ENCODE data around the gene FNDC3B.
"Not testable (repeated sequence)": the region's sequence is repeated elsewhere in the genome, so short reads cannot be mapped to it uniquely, and the experiment has no call there.

Gene FNDC3B

GRCh38 chr3:172039436-172040077, at the start of gene FNDC3B:
TSS of gene FNDC3B (plus strand) at chr3:172039578. CDS start at chr3:172112480, 72,902 bp downstream.
- in situ Hi-C loops (cut with HindIII; ENCODE audit: low sequenced_read_pairs) = no loop called here

DNA sequence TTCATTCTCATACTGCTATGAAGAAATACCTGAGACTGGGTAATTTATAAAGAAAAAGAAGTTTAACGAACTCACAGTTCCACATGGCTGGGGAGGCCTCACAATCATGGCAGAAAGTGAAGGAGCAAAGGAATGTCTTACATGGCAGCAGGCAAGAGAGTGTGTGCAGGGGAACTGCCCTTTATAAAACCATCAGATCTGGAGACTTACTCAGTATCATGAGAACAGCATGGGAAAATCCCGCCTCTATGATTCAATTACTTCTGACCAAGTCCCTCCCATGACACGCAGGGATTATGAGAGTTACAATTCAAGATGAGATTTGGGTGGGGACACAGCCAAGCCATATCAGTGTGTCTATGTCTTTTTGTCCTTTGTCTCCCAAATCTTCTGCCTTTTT, 49.1 kb upstream of the FNDC3B start:
- in situ Hi-C loops (cut with HindIII; ENCODE audit: low sequenced_read_pairs) = not testable (repeated sequence)

DNA sequence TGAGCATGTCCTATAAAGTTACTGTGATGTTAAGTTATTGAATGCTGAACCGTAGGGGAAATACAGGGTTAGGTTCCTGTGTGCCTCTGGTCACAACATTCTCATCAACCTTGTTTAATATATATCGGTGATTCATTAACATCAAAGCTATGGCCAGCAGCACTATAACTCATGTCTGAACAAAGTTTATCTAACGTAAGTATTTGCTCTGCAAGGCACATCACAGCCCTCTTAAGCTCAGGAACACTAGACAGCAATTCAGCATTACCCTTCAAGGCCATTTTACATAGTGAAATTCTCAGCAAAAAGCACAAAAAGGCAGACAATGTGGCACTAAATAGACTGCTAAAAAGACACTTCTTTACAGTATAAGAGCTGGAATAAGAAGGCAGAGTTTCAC, 48.2 kb upstream of the FNDC3B start:
- in situ Hi-C loops (cut with HindIII; ENCODE audit: low sequenced_read_pairs) = no loop called here

DNA sequence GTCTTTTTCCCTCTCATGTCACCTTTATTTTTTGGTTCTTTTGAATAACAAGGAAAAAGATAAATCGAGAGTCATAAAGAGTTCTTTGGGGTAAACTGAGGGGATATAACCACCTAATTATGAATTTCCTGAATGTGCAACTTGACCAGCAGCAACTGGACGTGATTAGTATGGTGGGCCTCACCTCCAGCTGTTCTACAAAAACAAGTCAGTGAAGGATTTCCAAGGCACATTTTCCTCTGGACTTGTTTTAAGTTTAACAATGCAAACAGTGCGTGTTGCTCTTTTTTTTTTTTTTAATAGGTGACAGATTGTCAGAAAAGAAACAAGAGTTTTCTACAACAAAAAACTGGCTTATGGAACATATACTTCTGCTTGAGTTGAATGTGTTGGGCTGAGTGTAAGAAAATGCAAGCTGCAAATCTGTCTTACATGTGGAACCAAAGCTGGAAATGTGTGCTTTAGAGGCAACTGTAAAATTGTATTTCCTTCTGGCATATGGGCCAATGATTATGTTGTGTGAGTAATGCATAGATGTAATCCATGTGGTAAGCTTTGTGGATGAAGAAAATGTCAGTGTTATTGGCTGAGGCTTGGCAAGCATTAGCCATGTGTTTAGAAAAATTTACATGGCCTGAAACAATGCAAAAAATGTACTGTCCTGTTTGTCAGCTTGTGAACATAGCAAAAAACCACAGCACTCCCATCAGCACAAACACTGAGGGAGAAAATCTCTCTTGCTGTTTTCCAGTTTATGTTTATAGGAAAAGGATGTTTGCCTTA, 44.5 kb upstream of the FNDC3B start:
- in situ Hi-C loops (cut with HindIII; ENCODE audit: low sequenced_read_pairs) = no loop called here

GRCh38 chr3:171995486-171995885, 43.9 kb upstream of the FNDC3B start:
- in situ Hi-C loops (cut with HindIII; ENCODE audit: low sequenced_read_pairs) = no loop called here

- in situ Hi-C loops (cut with HindIII; ENCODE audit: low sequenced_read_pairs) = no loop called here
These were observed 43.1 kb upstream of the FNDC3B start for GRCh38 chr3:171996178-171996817.

DNA sequence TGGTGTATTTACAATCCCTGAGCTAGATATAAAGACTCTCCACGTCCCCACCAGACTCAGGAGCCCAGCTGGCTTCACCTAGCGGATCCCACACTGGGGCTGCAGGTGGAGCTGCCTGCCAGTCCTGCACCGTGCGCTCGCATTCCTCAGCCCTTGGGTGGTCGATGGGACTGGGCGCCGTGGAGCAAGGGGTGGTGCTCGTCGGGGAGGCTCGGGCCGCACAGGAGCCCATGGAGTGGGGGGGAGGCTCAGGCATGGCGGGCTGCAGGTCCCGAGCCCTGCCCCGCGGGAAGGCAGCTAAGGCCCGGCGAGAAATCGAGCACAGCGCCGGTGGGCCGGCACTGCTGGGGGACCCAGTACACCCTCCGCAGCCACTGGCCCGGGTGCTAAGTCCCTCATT, 40.6 kb upstream of the FNDC3B start:
- in situ Hi-C loops (cut with HindIII; ENCODE audit: low sequenced_read_pairs) = not testable (repeated sequence)

DNA sequence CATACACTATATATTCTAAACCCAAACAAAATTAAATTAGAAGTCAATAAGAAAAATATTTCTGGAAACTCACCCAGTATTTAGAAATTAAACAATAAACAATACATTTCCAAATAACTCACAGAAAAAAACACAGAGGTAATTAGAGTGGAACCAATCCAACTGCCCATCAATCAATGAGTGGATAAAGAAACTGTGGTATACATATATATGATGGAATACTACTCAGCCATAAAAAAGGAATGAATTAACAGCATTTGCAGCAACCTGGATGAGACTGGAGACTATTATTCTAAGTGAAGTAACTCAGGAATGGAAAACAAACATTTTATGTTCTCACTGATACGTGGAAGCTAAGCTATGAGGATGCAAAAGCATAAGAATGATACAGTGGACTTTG, 37.8 kb upstream of the FNDC3B start:
- in situ Hi-C loops (cut with HindIII; ENCODE audit: low sequenced_read_pairs) = not testable (repeated sequence)

DNA sequence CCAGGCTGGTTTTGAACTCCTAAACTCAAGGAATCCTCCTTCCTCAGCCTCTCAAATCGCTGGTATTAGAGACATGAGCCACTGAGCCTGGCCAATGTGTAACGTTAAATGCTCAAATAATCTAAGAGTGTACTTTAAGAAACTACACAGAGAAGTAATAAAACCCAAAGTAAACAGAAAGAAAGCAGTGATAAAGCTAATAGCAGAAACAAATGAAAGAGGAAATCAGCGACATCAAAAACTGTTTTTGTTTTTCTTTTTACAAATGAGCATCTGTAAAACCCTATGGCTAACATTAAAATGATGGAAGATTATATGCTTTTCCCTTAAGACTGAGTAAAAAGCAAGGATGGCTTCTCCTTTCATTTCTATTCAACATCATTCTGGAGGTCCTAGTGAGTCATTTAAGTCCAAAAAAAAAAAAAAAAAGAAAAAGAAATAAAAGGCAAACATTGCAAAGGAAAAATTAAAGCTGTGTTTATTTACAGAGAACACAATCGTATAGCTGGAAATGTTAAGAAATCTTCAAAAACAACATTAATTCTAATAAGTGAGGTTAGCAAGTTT, 36.8 kb upstream of the FNDC3B start:
- in situ Hi-C loops (cut with HindIII; ENCODE audit: low sequenced_read_pairs) = no loop called here

DNA sequence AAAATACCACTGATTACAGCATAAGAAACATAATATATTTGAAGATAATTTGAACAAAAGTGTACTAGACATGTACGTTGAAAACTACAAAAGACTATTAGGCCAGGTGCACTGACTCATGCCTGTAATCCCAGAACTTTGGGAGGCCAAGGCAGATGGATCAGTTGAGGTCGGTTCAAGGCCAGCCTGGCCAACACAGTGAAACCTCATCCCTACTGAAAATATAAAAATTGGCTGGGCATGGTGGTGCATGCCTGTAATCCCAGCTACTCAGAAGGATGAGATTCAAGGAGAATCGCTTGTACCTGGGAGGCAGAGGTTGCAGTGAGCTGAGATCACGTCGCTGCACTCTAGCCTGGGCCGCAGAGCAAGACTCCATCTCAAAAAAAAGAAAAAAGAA, 36.2 kb upstream of the FNDC3B start:
- in situ Hi-C loops (cut with HindIII; ENCODE audit: low sequenced_read_pairs) = no loop called here

DNA sequence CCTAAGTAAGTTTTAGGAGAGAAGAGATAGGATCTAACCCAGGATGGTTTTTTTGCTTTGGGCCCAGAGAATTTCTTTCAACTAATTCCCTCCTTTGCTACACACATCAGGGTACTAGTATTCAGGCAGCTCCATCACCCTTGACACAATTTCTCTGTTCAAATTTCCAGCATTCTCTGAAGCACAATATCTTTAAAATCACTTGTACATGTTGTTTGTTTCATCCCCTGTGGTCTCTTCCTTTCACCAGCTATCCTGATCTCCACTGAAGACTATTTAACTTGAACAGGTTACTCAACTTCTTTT, 32.4 kb upstream of the FNDC3B start:
- in situ Hi-C loops (cut with HindIII; ENCODE audit: low sequenced_read_pairs) = no loop called here

- in situ Hi-C loops (cut with HindIII; ENCODE audit: low sequenced_read_pairs) = no loop called here
These were observed 29.6 kb upstream of the FNDC3B start for GRCh38 chr3:172009803-172010202.

DNA sequence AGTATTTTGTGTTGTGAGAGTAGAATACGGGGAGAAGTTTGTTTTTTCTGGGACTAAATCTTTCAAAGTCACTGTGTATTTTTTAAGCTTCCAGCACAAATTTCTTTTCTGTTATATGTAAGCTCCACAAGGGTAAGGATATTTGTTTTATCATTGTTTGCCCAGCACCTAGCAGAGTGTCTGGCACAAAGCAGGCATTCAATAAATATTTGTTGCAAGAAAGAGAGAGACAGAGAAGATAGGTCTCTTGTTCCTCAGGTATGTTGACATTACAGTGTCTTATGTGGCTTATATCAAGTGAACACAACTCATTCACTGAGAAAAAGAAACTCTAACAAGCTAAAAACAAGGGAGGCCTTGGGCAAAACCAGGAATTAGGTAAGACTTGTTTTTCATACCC, 26.6 kb upstream of the FNDC3B start:
- in situ Hi-C loops (cut with HindIII; ENCODE audit: low sequenced_read_pairs) = no loop called here

DNA sequence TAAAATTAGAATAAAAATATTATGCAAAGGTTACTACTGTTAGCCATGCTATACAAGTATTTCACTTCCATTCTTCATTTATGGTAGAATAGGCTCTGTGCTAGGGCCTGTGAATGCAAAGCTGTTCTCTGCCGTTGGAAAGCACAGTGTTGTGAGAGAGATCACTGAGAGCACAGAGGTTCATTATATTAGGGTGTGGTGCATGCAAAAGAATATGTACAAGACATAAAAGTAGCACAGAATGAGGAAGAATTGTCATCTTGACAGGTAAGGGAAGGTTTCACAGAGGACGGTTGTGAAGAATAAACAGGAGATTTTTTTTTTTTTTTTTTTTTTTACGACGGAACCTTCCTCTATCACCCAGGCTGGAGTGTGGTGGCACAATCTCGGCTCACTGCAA, 25.2 kb upstream of the FNDC3B start:
- in situ Hi-C loops (cut with HindIII; ENCODE audit: low sequenced_read_pairs) = no loop called here

DNA sequence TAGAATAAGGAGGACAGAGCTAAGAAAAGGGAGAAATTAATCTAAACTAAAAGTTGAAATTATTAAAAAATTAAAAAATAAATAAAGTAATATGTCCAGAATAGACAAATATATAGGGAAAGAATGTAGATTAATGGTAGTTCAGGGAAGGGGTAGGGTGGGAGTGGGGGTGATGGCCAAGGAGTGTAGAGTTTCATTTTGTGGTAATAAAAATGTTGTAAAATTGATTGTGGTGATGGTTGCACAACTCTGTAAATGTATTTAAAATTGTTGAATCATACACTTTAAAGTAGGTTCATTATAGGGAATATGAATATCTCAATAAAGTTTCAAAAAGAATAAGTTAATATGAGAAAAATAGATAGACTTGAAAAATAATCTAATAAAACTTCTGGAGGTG, 21.0 kb upstream of the FNDC3B start:
- in situ Hi-C loops (cut with HindIII; ENCODE audit: low sequenced_read_pairs) = no loop called here

DNA sequence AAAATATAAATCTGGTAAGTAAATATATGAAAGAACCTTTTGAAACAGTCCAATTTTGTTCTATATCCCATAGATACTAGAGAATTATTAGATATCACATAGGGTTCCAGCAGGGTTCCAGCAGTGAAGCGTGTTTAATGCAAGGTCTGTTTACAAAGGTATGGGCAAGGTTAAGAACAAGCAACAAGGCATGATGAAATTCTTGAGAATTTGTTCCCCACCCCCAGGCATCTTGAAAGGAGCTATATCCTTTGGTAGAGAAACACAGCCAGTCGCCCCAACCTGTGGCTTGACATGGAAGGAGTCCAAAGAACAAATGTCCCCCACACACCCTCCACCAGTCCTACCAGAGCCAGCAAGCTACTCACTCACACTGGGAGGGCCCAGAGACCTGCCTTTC, 18.6 kb upstream of the FNDC3B start:
- in situ Hi-C loops (cut with HindIII; ENCODE audit: low sequenced_read_pairs) = no loop called here

GRCh38 chr3:172021164-172021563, 18.2 kb upstream of the FNDC3B start:
- in situ Hi-C loops (cut with HindIII; ENCODE audit: low sequenced_read_pairs) = no loop called here

DNA sequence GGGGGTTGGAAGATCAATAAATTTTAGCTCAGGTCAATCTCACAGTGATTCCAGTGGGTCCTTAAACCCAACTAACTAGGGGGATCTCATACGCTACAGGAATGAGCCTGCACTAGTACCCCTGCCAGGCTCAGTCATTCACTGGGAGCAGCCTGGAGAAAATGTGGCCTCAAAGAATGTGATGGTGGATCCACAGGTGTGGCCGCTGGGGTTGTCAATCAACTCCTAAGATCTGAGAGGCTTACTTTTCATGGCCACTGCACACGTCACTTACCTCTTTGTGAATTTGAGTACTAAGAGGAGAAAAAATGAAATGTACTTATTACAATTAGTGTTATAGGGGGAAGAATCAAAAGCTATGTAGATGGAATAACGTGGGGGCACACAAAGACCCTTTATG, 17.5 kb upstream of the FNDC3B start:
- in situ Hi-C loops (cut with HindIII; ENCODE audit: low sequenced_read_pairs) = no loop called here

DNA sequence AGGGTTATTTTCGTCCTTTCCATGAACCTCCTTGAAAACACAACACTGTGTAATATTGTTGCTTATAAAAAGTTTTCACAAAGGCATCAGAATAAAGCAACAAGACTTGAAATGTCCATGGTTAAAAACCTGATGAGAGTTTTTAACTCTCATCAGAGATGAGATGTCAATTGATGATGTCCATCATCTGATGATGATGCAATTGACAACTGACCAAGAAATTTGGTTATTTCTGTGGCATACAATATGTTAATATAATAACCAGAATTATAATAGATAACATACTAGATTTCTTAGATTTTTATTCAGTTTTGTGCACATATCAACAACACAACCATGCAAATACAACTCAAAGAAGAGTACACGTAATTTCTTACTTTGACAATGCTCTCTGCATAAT, 15.5 kb upstream of the FNDC3B start:
- in situ Hi-C loops (cut with HindIII; ENCODE audit: low sequenced_read_pairs) = no loop called here

DNA sequence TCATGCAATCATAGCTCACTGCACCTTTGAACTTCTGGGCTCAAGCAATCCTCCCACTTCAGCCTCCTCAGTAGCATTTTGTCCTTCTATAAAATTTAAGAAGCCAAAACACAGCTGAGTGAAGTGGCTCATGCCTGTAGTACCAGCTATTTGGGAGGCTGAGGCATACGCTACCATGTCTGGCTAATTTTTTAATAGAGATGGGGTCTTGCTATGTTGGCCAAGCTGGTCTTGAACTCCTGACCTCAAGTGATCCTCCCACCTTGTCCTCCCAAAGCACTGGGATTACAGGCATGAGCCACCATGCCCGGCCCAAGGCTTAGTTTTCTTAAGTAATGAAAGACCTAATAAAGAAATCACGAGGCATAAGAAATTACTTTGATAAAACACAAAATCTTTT, 14.7 kb upstream of the FNDC3B start:
- in situ Hi-C loops (cut with HindIII; ENCODE audit: low sequenced_read_pairs) = no loop called here

DNA sequence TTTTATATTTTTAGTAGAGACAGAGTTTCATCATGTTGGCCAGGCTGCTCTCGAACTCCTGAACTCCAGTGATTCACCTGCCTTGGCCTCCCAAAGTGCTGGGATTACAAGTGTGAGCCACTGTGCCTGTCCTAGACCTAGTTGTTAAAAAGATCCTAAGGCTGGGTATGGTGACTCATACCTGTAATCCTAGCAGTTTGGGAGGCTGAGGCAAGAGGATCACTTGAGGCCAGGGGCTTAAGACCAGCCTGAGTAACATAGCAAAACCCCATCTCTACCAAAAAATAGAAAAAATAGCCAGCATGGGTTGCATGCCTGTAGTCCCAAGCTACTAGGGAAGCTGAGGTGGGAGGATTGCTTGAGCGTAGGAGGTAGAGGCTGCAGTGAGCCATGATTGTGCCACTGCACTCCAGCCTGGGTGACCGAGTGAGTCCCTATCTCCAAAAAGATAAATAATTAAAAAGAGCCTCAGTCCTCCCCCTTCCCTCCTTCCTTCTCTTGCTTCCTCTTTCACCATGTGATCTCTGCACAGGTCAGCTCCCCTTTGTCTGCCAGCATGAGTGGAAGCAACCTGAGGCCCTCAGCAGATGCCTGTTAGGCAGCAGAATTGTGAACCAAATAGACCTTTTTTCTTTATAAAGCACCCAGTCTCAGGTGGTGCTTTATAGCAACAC, 9.8 kb upstream of the FNDC3B start:
- in situ Hi-C loops (cut with HindIII; ENCODE audit: low sequenced_read_pairs) = no loop called here

Measured in DLD1 (cell line).